HCT116 (cell line): ENCODE data around the gene REPS2. TPM values are rescaled to one million over a fixed set of nuclear protein-coding genes. Genes with fewer than 3 reads are reported as not detected.

Experiments
- ATAC-seq: fragments of 200-7000 bp; cut with Tn5 transposase; 2 replicates; pipeline ENCODE4 v1.9.1; 2020; ENCODE audit warnings: mild to moderate bottlenecking, moderate library complexity
- BruUV-seq: library from RNA; stranded (reverse); fragments of 400-500 nt; replicated peaks from 2 replicates; lab custom pipeline; 2021; lab: Mats Ljungman, UMichigan
- CTCF ChIA-PET: fragments of 300-600 bp; sonication (Branson Sonifier 250); formaldehyde crosslinking; loops from one replicate; lab custom pipeline; 2021; ENCODE audit warnings: antibody characterized with exemption; lab: Charles Lee
- POLR2A ChIA-PET: fragments of 300-600, 350-600 bp; sonication (Branson Sonifier 250); formaldehyde crosslinking; loops from one replicate; lab custom pipeline; 2021; ENCODE audit warnings: antibody characterized with exemption; lab: Charles Lee
- RAD21 ChIA-PET, 2 experiments: fragments of 300-600 bp; sonication (Branson Sonifier 250); formaldehyde crosslinking; loops; one replicate each; lab custom pipeline; 2023; ENCODE audit warnings: low total read pairs in 2 of 2; ENCODE audit not compliant: uncharacterized antibody in 2 of 2, unreplicated experiment in 2 of 2, low non-redundant PET in 1 of 2; lab: Charles Lee
- DNase-seq: peaks from one replicate; pipeline ENCODE4 v3.0.0-alpha.2; 2010; ENCODE audit warnings: low read depth, low spot score
- H2AFZ ChIP-seq: fragments of 200-600 bp; shearing (Covaris generic), sonication (generic); 2 replicates; pipeline ENCODE4 v1.6.1; 2017; ENCODE audit warnings: low read depth, mixed run types, mixed read lengths, antibody characterized with exemption, low read length; ENCODE audit not compliant: poor library complexity, severe bottlenecking
- H3K27ac ChIP-seq: 2 replicates; pipeline ENCODE4 v1.5.1; 2012; ENCODE audit warnings: low read depth, low read length
- H3K27me3 ChIP-seq: fragments of 200-600 bp; sonication (generic); 2 replicates; pipeline ENCODE4 v1.6.1; 2016; ENCODE audit warnings: mixed run types, low read length, mixed read lengths; ENCODE audit not compliant: insufficient read depth
- H3K36me3 ChIP-seq, 2 experiments: fragments of 200-500 bp in 1 of 2; fragments of 200-600 bp in 1 of 2; sonication (Bioruptor generic) in 1 of 2; sonication (generic) in 1 of 2; 2 replicates each; pipeline versions ENCODE4 v1.5.1 to v1.6.1; 2014 to 2016; ENCODE audit warnings: low read length in 2 of 2, inconsistent platforms in 1 of 2, mixed read lengths in 1 of 2, mixed run types in 1 of 2; ENCODE audit not compliant: insufficient read depth in 2 of 2, control insufficient read depth in 1 of 2
- H3K4me1 ChIP-seq, 2 experiments: fragments of 200-600 bp in 1 of 2; sonication (generic) in 1 of 2; 2 replicates each; pipeline versions ENCODE4 v1.5.1 to v1.6.1; 2012 to 2017; ENCODE audit warnings: low read length in 2 of 2, inconsistent platforms in 1 of 2, mild to moderate bottlenecking in 1 of 2, mixed read lengths in 1 of 2, mixed run types in 1 of 2, moderate library complexity in 1 of 2; ENCODE audit not compliant: insufficient read depth in 2 of 2, control insufficient read depth in 1 of 2
- H3K4me2 ChIP-seq: fragments of 200-600 bp; sonication (generic); 2 replicates; pipeline ENCODE4 v1.6.1; 2017; ENCODE audit warnings: mixed run types, low read length, mixed read lengths
- H3K4me3 ChIP-seq, 2 experiments: fragments of 200-600 bp in 1 of 2; sonication (generic) in 1 of 2; replicated peaks in 1 of 2; 2 replicates each; pipeline ENCODE4 v1.5.1; 2011 to 2016; ENCODE audit warnings: low read length in 2 of 2, control low read depth in 1 of 2, low read depth in 1 of 2, mild to moderate bottlenecking in 1 of 2, mixed read lengths in 1 of 2, mixed run types in 1 of 2
- H3K79me2 ChIP-seq: fragments of 200-600 bp; sonication (generic); 2 replicates; pipeline ENCODE4 v1.6.1; 2017; ENCODE audit warnings: mild to moderate bottlenecking, mixed run types, low read length, moderate library complexity, mixed read lengths; ENCODE audit not compliant: insufficient read depth
- H3K9ac ChIP-seq: fragments of 200-600 bp; sonication (generic); 2 replicates; pipeline ENCODE4 v1.6.1; 2016; ENCODE audit warnings: low read length, mixed read lengths
- H3K9me2 ChIP-seq: fragments of 200-600 bp; sonication (generic), shearing (Covaris generic); 2 replicates; pipeline ENCODE4 v1.6.1; 2017; ENCODE audit warnings: mixed run types, mild to moderate bottlenecking, moderate library complexity; ENCODE audit not compliant: insufficient read depth
- H3K9me3 ChIP-seq, 2 experiments: fragments of 200-500 bp in 1 of 2; fragments of 200-600 bp in 1 of 2; sonication (Bioruptor generic) in 1 of 2; sonication (generic) in 1 of 2; 2 replicates each; pipeline ENCODE4 v1.6.1; 2014 to 2017; ENCODE audit warnings: low read length in 2 of 2, mixed read lengths in 2 of 2, inconsistent platforms in 1 of 2, low read depth in 1 of 2, mild to moderate bottlenecking in 1 of 2, mixed run types in 1 of 2, moderate library complexity in 1 of 2; ENCODE audit not compliant: control insufficient read depth in 1 of 2, insufficient read depth in 1 of 2
- H4K20me1 ChIP-seq: fragments of 200-600 bp; sonication (generic), shearing (Covaris generic); 2 replicates; pipeline ENCODE4 v1.6.1; 2017; ENCODE audit warnings: mixed run types, mild to moderate bottlenecking, moderate library complexity; ENCODE audit not compliant: insufficient read depth
- ATF3 ChIP-seq: IDR thresholded peaks from 2 replicates; pipeline ENCODE4 v1.6.1; 2012
- CBX3 ChIP-seq: IDR thresholded peaks from 2 replicates; pipeline ENCODE4 v1.6.1; 2012; ENCODE audit warnings: low read depth
- CEBPB ChIP-seq: IDR thresholded peaks from 2 replicates; pipeline ENCODE4 v1.6.1; 2012; ENCODE audit warnings: low read depth
- CTCF ChIP-seq, 3 experiments: fragments of 200-600 bp in 1 of 3; sonication (generic) in 1 of 3; IDR thresholded peaks in 2 of 3; conservative IDR thresholded peaks in 1 of 3; 2 replicates each; pipeline ENCODE4 v1.5.1; 2012 to 2017; ENCODE audit warnings: low read depth in 2 of 3, low read length in 2 of 3, antibody characterized with exemption in 1 of 3, borderline replicate concordance in 1 of 3, control low read depth in 1 of 3, mild to moderate bottlenecking in 1 of 3, mixed read lengths in 1 of 3, mixed run types in 1 of 3, moderate library complexity in 1 of 3; ENCODE audit not compliant: insufficient read depth in 1 of 3
- EGR1 ChIP-seq: IDR thresholded peaks from 2 replicates; pipeline ENCODE4 v1.6.1; 2012; ENCODE audit warnings: low read depth
- ELF1 ChIP-seq: IDR thresholded peaks from 2 replicates; pipeline ENCODE4 v1.6.1; 2012; ENCODE audit warnings: low read depth, borderline replicate concordance
- EZH2 ChIP-seq: fragments of 200-600 bp; sonication (generic); IDR thresholded peaks from 2 replicates; pipeline ENCODE4 v1.6.1; 2017; ENCODE audit warnings: antibody characterized with exemption, mixed run types
- EZH2phosphoT487 ChIP-seq: fragments of 200-600 bp; IDR thresholded peaks from 2 replicates; pipeline ENCODE4 v1.6.1; 2018; ENCODE audit warnings: antibody characterized with exemption, borderline replicate concordance
- FOSL1 ChIP-seq: IDR thresholded peaks from 2 replicates; pipeline ENCODE4 v1.6.1; 2012; ENCODE audit warnings: low read depth
- MAX ChIP-seq: IDR thresholded peaks from 2 replicates; pipeline ENCODE4 v1.6.1; 2012
- POLR2A ChIP-seq: IDR thresholded peaks from 2 replicates; pipeline ENCODE4 v1.7.0; 2011; ENCODE audit warnings: borderline replicate concordance; ENCODE audit not compliant: insufficient read depth, insufficient read length; ENCODE audit errors: extremely low read depth
- RAD21 ChIP-seq: IDR thresholded peaks from 2 replicates; pipeline ENCODE4 v1.6.1; 2012; ENCODE audit warnings: low read depth, mild to moderate bottlenecking
- REST ChIP-seq: IDR thresholded peaks from 2 replicates; pipeline ENCODE4 v1.6.1; 2012; ENCODE audit warnings: low read depth
- SIN3A ChIP-seq: IDR thresholded peaks from 2 replicates; pipeline ENCODE4 v1.6.1; 2012; ENCODE audit warnings: low read depth
- SP1 ChIP-seq: IDR thresholded peaks from 2 replicates; pipeline ENCODE4 v1.6.1; 2012; ENCODE audit warnings: low read depth
- SRF ChIP-seq: IDR thresholded peaks from 2 replicates; pipeline ENCODE4 v1.6.1; 2012; ENCODE audit warnings: low read depth
- YY1 ChIP-seq: IDR thresholded peaks from 2 replicates; pipeline ENCODE4 v1.6.1; 2011; ENCODE audit warnings: low read length, low read depth, moderate library complexity, mild to moderate bottlenecking; ENCODE audit not compliant: insufficient replicate concordance; ENCODE audit errors: extremely low read depth
- ZBTB33 ChIP-seq: IDR thresholded peaks from 2 replicates; pipeline ENCODE4 v1.6.1; 2011; ENCODE audit warnings: mild to moderate bottlenecking, low read length, moderate library complexity; ENCODE audit not compliant: insufficient replicate concordance; ENCODE audit errors: extremely low read depth
- ZFX ChIP-seq: fragments of 450-650 bp; IDR thresholded peaks from 2 replicates; pipeline ENCODE4 v1.6.1; 2017
- ZNF274 ChIP-seq: fragments of 200-500 bp; sonication (Bioruptor generic); IDR thresholded peaks from 2 replicates; pipeline ENCODE4 v1.6.1; 2014; ENCODE audit warnings: mild to moderate bottlenecking, low read depth, low read length, inconsistent platforms
- intact Hi-C: fragments of 100-400 bp; cut with micrococcal nuclease; formaldehyde crosslinking; loops from 2 replicates; pipeline ENCODE4 v1.10.0; 2022
- total RNA-seq: library from RNA; stranded (reverse); gene quantifications from one replicate; pipeline ENCODE4 v1.2.1, GENCODE V29; 2021; ENCODE audit not compliant: unreplicated experiment

Gene REPS2
- total RNA-seq, 1 experiment from 2014 or later, result 4.5 TPM

GRCh38 chrX:17042037-17042436 is 95.6 kb downstream of the REPS2 start:
- Histone ChIP-seq H3K27ac (no peak overlapping the region), H3K9ac (no peak overlapping the region), H3K36me3 (no peaks in the 10 kb centered on the region), H4K20me1 (no peaks in the 10 kb centered on the region), H3K79me2 (no peaks in the 10 kb centered on the region), H3K9me2 (no peaks in the 10 kb centered on the region), H3K4me2 (no peak overlapping the region), H3K4me1 (no peaks in the 10 kb centered on the region), H3K4me3 (no peak overlapping the region), H3K27me3 (no peaks in the 10 kb centered on the region), H2AFZ (no peak overlapping the region), H3K9me3 (no peaks in the 10 kb centered on the region)
- ChIA-PET CTCF (interaction anchor here (1.1 kb wide), 1 partner anchor 216 kb away, joined by 3 read pairs; no protein-coding TSS in a partner anchor), RAD21 (no interaction called here), POLR2A (no interaction called here)
- intact Hi-C loops, result no loop called here
- DNase-seq (no peak), ATAC-seq (no peak)
- TF ChIP-seq CTCF (IDR thresholded peaks at IDR 0.05 in 2 of 3, conservative IDR thresholded peaks at IDR 0.05 in 1 of 3; ENCODE audit: borderline replicate concordance in 1 of 3, insufficient read depth in 1 of 3, low read depth in 2 of 3, low read length in 2 of 3) (no peak), REST (no peak), YY1 (no peak), ZBTB33 (no peak), SRF (no peak), RAD21 (no peak), CEBPB (no peak), ELF1 (no peak), CBX3 (no peak), POLR2A (no peak), FOSL1 (no peak), SP1 (no peak), EGR1 (no peak), MAX (no peak), ATF3 (no peak), ZFX (no peak), ZNF274 (no peak), EZH2 (no peak), EZH2phosphoT487 (no peak), SIN3A (no peak)
- BruUV-seq, result no TSS peak
